GM10266 (cell line): ENCODE measurements around the gene CELF6.
A peak's percentile ranks its signal among the peaks of the same experiment; 100 is the strongest.

Experiments
- DNase-seq: peaks from one replicate; pipeline ENCODE4 v3.0.0; 2012; ENCODE audit errors: extremely low spot score
- CTCF ChIP-seq: IDR thresholded peaks from 2 replicates; pipeline ENCODE4 v1.5.1; 2012; ENCODE audit warnings: mild to moderate bottlenecking, low read depth; ENCODE audit not compliant: control insufficient read depth, insufficient read depth; ENCODE audit errors: missing control alignments

CELF6 gene

GRCh38 chr15:72272213-72272996 lies 47.6 kb downstream of the CELF6 start, which contains the start of gene PARP6:
Gene PARP6, minus strand, starts transcription at chr15:72272554. Its CDS starts 5,077 bp downstream, at chr15:72267477.
- TF ChIP-seq CTCF: peak; percentile 82
- peak; percentile 98 for DNase-seq

- TF ChIP-seq CTCF: no peak
- DNase-seq: peak; percentile 48
These were observed 48.1 kb downstream of the CELF6 start for GRCh38 chr15:72271895-72272212.

GRCh38 chr15:72271221-72271620 lies 48.7 kb downstream of the CELF6 start:
- TF ChIP-seq CTCF: no peak
- no peak for DNase-seq

GRCh38 chr15:72269739-72270138 lies 50.2 kb downstream of the CELF6 start:
- no peak for TF ChIP-seq CTCF
- DNase-seq: no peak

- no peak for DNase-seq
- no peak for TF ChIP-seq CTCF
These were observed 54.9 kb downstream of the CELF6 start for GRCh38 chr15:72265031-72265430.

GRCh38 chr15:72252663-72253299 lies 67.2 kb downstream of the CELF6 start:
- TF ChIP-seq CTCF: no peak
- DNase-seq: no peak
